ENCODE measurements around the gene FNDC7.

FNDC7 gene

GRCh38 chr1:108729481-108729880 is 16.8 kb downstream of the FNDC7 start:
- no peak for DNase-seq
- TF ChIP-seq CTCF (IDR thresholded peaks at IDR 0.05; ENCODE audit: low read depth, low read length): no peak
- Histone ChIP-seq H3K27me3 (no peaks in the 10 kb centered on the region), H3K36me3 (no peaks in the 10 kb centered on the region), H3K4me1 (no peaks in the 10 kb centered on the region), H3K9me3 (no peaks in the 10 kb centered on the region), H3K4me3 (ENCODE audit: low read depth, low read length) (no peak overlapping the region)

GRCh38 chr1:108732398-108732797 is 19.7 kb downstream of the FNDC7 start:
- no peak for DNase-seq
- Histone ChIP-seq H3K4me1 (no peaks in the 10 kb centered on the region), H3K36me3 (no peaks in the 10 kb centered on the region), H3K4me3 (ENCODE audit: low read depth, low read length) (no peak overlapping the region), H3K9me3 (no peaks in the 10 kb centered on the region), H3K27me3 (no peaks in the 10 kb centered on the region)
- no peak for TF ChIP-seq CTCF (IDR thresholded peaks at IDR 0.05; ENCODE audit: low read depth, low read length)

GRCh38 chr1:108734171-108734865 is 21.6 kb downstream of the FNDC7 start:
- Histone ChIP-seq H3K4me3 (ENCODE audit: low read depth, low read length) (no peak overlapping the region), H3K4me1 (no peaks in the 10 kb centered on the region), H3K27me3 (no peaks in the 10 kb centered on the region), H3K9me3 (no peaks in the 10 kb centered on the region), H3K36me3 (no peaks in the 10 kb centered on the region)
- no peak for DNase-seq
- TF ChIP-seq CTCF (IDR thresholded peaks at IDR 0.05; ENCODE audit: low read depth, low read length): no peak

- Histone ChIP-seq H3K36me3 (no peaks in the 10 kb centered on the region), H3K9me3 (no peaks in the 10 kb centered on the region), H3K27me3 (no peaks in the 10 kb centered on the region), H3K4me1 (no peaks in the 10 kb centered on the region), H3K4me3 (ENCODE audit: low read depth, low read length) (no peak overlapping the region)
- no peak for DNase-seq
- no peak for TF ChIP-seq CTCF (IDR thresholded peaks at IDR 0.05; ENCODE audit: low read depth, low read length)
These were observed 29.5 kb downstream of the FNDC7 start for GRCh38 chr1:108742253-108742652.

GRCh38 chr1:108745980-108746381 is 33.3 kb downstream of the FNDC7 start:
- Histone ChIP-seq H3K4me3 (ENCODE audit: low read depth, low read length) (no peak overlapping the region), H3K27me3 (no peaks in the 10 kb centered on the region), H3K4me1 (no peaks in the 10 kb centered on the region), H3K9me3 (no peaks in the 10 kb centered on the region), H3K36me3 (no peaks in the 10 kb centered on the region)
- no peak for DNase-seq
- TF ChIP-seq CTCF (IDR thresholded peaks at IDR 0.05; ENCODE audit: low read depth, low read length): no peak

GRCh38 chr1:108746382-108747170 is 33.9 kb downstream of the FNDC7 start, which contains the start of gene STXBP3:
TSS of gene STXBP3 (plus strand) at chr1:108746674. CDS start at chr1:108746738, 64 bp downstream.
- Histone ChIP-seq H3K9me3 (no peaks in the 10 kb centered on the region), H3K4me1 (no peaks in the 10 kb centered on the region), H3K27me3 (no peaks in the 10 kb centered on the region), H3K4me3 (ENCODE audit: low read depth, low read length) (peak within 1 kb of the TSS; percentile 80), H3K36me3 (no peaks in the 10 kb centered on the region)
- peak; percentile 95 for TF ChIP-seq CTCF (IDR thresholded peaks at IDR 0.05; ENCODE audit: low read depth, low read length)
- peak; percentile 100 for DNase-seq
